DMS79 treated with DMSO at 0.1 percent for 48 hours (cell line): ENCODE data around the gene MEIS2.

Experiments used
- DNase-seq: peaks from one replicate; lab custom pipeline; 2025; lab: John Stamatoyannopoulos, UW

MEIS2 gene

DNA sequence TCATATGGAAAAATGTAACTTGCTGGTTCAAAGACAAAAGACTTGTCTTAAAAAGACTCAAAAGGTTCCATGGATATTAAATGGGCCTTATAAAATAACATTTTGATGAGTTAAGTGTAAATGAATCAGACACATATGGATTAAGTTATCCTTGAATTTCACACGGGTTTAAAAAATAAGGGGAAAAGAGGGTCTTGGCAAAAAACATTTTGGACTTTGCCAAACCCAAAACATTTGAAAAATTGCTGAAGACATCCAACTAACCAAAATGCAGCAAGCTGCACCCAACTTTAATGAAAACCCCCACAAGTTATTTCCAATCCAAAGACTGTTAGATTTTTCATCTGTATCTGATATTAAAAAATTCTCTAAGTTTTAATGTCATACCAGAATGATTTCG lies 200.7 kb downstream of the MEIS2 start:
- no peak for DNase-seq

DNA sequence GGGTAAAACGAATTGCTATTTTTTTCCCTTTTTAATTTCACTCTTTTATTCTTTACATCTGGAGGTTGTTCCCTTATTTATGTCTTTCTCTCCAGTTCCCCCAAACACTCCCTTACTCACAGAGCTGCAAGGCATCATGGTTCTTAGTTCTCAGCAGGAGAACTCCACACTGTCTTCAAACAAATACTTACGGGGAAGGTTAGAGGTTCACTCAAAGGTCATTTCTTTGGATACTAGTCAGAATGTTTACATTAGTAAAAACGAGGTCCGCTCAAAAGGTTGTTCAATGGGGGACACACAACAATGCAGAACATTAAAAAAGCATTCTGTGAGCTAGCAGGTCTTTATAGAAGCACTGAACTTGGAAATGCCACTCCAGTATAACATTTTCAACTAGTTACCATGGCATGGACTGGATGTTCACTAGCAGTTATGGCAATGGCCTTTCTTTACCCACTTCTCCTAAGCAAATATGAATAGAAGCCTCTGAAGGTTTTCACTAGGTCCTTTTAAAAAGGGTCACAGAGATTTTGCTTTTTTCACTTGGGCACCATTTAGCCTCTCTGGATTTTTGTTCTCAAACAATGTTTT lies 201.7 kb downstream of the MEIS2 start:
- DNase-seq: no peak

DNA sequence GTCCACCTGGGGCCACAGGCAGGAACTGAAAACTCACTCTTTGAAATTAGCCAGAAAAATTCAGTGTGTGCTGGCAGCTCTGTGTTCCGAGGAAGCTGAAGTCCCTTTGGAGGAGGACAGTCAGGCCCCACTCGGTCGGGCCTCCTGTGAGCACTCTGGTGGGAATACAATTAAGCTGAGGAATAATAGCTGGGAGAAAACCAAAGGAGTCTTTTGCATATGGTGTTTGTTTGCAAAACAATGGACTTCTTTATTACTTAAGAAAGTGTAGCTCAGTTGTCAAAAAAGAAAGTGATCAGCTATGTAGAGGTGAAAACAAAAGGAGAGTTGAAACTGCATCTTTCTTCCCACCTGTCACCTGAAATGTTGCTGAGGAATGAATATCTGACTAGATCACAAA lies 202.5 kb downstream of the MEIS2 start:
- DNase-seq: no peak

DNA sequence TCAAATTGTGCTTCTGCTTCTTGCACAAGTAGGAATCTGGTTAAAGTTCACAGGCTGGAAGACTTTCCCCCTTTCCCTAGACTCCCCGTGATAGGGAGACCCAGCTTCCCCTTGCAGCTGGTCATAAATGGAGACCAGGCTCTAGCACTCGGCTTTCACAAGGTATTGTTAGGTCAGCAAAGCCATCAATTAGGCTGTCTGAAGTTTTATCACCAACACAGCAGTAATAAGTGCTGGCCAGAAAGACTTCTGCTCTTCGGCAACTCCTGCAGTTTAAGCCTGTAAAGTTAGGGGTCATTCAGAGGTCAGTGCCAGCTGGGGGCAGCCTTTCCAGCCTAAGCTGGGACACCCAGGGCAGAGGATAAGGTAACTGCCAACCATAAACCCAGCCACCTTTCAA lies 203.4 kb downstream of the MEIS2 start:
- DNase-seq: no peak

DNA sequence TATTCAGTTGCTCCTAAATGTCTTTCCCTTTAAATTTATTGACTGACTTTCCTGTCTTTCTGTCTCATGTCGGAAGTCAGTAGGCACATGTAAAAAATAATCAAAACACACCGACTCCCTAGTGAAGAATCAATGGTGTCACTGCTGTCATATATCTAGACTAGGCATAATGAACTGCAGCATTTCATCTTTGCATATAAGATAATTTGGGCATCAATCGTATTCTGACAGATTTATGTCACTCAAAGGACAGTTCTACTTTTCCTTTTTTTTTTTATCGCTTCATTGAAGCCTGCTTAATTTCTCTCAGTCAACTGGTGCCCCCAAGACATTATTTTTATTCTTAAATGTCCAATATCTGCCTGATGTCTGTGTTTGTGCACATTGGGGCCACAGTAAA lies 206.3 kb downstream of the MEIS2 start:
- no peak for DNase-seq

DNA sequence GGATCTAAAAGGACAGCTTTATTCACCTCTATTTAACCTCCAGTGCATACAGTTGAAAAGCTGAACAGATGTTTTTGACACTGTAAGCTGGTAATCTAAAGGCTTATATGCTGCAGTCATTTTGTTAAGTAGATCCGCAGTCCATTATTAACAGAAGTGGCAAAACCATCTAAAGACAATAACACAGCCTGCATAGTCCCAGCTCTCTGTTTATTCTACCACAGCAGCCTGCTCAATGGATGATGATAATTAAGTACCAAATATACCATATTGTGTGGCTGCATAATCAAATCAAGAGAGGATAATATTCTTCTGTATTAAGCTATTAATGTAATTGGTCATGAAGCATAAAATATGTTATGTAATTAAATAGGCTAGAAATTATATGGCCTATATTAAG lies 207.1 kb downstream of the MEIS2 start:
- no peak for DNase-seq

DNA sequence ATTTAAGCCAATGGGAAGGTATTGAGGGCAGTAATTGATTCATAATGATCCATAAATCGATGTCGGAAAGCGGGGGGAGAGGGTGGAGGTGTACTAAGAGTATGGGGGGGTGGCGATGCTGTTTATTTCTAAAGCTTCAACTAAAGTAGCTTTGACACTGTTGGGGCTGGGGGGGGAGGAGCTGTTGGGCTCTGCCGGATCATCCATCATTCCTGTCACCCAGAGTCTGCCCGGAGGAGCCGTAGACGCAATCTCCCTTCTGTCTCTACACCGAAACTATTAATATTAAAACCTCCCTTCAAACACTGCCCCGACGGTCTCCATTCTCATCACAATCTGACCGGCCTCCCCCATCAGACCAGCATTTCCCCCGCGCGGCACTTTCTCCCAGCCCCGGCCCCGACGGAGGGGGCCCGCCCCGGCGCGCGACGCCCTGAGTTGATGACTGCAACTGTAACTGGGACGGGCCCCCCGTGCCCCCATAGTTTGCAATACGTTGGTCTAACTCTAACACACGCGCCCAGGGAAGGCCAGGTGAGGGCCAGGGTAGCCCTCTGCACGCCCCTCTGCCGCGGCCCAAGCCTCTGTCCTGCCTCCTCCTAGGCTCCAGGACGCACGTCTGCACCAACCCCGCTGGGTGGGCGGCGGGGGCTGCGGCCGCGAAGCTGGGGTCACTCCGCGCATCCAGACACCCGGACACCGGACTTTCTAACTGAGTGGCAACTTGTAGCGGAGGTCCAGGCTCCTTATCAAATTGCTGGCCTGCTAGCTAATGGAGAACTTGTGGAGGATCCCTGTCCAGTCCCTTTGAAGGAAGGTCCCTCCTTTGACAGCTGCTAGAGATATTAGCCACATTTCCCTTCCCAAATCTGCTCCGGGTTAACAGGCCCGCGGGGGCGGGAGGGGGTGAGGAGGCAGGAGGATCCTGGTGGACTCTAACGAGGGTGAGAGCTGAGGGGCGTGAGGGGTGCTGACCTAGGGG lies 212.0 kb downstream of the MEIS2 start:
- no peak for DNase-seq

DNA sequence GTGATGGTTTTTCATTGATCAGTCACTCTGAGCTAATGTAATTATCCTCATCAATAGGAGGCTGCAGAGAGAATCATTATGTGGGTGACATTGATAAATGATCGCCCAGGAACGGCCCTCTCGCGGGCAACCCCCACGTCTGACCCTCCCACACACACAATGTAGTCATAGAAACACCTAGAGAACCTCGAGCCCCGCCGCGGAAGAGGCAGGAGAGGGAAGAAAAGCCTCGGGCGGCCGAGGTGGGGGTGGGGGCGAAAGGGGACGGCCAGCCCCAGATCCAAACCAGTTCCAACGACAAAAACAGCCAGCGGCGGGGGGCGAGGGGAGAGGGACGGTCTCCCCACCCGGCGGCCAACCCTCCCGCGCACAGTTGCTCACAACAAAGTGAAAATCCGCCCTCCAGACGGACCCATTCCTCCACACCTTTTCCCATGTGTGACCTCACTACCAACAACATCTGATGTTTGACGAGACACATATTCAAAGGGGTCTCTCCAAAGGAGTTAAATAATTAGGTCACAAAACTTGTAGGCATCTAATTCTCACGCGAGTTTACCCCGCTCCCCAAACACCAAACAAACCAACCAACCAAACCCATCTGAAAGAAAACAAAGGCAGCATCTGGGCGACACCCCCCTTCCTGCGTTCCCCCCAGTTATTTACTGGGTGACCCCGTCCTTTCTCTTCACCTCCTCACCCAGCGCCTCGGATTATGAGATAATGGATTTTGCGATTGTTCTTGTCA lies 213.0 kb downstream of the MEIS2 start:
- DNase-seq: no peak

DNA sequence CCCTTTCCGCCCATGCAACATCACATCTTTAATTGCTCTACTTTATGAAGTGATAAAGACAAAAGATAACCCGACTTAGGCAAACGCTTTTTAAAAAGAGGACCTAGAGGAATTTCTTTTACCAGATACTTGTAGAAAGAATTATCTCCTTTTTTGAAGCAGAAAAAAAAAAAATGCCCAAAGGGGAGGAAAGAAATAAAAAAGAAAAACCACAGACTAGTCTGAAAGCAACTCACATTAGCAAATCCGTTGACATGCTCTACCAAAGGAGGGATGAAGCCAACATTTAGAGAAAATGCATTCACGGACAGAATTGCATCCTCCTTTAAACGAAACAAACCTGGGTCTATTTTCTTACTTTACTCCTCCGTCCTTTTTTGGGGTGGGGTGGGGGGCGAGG lies 213.6 kb downstream of the MEIS2 start:
- DNase-seq: no peak

DNA sequence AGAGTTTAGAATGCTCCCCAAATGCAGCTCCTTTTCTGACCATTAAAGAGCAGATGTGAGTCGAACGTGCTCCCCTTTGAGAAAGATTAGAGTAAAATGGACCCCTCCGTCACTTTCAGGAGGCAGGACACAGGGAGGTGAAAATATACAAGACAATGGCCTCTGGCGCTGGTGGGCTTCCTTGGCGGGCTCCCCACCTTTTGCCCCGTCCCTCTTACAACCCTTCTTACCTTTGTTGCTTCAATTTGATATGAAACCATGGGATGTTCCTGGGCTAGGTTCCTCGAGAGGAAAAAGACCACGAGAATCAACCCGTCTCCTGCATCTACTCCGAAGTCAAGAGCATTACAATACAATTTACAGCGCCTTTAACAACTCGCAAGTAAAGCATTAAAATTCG lies 214.2 kb downstream of the MEIS2 start:
- DNase-seq: no peak

DNA sequence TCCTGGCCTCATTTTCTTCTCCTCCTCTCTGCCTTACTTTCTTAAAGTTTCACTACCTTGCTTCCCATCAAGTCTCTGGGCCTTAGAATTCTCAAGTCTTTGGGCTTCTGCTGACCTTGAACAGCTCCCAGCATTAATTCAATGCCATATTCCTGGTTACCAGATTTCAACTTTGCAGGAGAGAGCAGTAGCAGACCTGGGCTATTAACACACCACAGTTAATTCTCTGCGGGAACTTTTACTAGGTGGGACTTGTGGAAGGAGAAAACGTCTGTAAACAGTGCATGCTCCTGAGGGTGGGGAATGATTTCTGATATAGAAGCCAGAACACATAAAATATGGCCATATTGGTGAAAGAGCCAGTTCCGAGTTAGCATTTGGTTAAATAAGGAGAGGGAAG lies 214.6 kb downstream of the MEIS2 start:
- no peak for DNase-seq

DNA sequence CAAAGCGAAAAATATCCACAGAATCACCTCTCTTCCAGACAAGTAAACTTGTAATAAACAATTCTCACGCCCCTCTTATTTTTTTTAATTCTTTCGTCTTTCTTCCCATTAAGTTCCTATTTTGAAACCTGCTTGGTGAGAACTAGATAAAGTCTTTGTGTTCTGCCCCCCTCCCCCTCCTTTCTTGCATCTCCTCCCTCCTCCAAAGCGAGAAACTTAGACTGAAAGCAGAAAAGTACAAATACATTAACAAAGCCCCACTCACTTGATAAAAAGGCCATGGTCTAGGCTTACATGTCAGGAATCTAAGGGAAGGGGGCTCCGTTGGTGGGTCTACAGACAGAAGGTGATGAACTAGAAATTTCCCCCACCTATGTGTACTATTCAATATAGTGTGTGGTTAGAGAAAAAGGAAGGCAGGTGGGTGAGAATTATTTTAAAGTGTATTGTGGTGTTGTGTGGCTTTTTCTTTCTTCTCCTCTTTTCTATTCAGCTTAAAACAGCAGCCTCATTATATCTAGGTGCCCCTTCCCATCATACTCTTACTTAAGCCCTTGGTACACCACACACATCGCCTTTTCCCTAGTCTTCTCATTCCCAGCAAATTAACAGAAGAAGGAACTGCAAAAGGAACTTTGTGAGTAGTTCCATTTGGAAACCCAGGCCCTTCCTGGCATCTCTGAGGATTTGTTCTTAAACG lies 215.3 kb downstream of the MEIS2 start:
- DNase-seq: no peak

DNA sequence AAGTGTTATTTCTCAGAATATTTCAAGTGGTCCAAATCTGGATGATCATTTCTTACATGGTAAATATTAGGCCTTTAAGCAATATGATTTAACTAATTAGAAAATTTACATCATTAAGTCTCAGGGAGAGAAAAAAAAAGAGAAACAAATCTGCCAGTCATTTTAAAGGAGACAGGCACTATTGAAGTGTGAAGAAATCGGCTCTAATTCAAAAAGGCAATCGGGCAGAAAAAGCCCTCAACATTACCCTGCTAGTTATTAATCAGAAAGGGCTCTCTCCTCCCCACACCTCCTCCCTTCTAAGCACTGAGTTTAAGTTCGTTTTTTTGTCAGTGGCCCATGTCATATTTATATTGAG lies 215.9 kb downstream of the MEIS2 start:
- no peak for DNase-seq

DNA sequence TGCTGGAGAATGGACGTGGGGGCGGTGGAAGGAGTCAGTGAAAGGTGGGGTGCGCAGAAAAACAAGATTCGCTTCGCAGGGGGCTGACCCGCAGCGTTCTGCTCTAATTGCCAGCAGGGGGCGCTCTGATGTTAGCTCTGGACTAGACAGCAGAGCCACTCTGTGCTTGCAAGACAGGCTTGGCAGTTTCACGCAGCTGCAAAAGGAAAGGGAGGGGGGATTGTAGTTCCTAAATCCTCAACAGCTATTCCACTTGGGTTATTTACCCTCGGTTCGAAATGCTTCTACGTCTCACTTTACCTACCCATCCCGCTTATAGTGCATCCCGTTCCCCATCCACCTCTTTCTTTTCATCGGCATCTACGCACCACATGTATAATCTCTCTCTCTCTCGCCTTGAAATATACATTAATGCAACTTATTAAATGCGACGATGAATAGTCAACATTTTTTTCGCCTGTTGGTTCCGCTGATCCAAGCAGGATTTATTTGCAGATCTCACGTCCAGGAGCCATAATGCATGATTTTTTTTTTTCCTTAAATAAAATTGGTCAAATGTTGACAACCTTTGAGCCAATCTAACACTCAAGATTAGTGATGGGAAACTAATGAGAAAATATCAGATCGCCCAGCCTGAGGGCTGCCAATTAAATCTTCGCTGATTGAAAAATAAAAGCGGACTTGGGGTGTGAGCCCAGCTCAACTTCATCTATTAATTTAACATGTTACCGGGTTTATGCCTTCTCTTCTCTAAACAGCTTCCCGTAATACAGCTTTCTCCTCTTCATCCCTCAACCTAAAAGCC lies 216.4 kb downstream of the MEIS2 start:
- peak; percentile 63 for DNase-seq

DNA sequence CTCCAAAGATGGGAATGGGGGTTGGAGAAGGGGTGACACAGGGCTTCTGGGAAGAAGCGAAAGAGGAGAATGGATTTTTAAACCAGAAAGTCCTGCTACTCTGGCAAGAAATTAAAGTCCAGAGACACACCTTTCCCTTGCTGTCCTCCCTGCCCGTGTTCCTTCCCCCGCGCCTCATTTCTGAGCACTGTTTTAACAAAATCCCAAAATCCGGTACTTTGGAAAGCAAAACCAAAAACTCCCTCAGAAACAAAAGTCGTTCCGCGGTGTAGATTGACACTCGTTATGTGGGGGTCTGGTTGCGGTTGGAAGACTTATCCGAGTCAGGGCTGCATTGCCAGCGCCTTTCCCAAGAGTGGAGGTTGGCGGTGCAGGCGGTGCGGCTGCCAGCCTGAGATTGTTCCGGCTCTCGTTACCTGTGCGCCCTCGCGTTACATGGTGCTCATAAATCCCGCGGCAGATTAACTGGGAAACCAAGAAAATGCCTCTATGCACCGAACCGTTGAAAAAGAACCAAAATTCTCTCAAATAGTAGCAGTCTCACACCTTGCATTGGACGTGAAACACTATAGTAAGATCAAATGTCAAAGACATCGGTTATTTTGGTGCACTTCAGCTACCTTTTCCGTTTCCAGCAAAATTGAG lies 217.7 kb downstream of the MEIS2 start:
- peak; percentile 13 for DNase-seq

DNA sequence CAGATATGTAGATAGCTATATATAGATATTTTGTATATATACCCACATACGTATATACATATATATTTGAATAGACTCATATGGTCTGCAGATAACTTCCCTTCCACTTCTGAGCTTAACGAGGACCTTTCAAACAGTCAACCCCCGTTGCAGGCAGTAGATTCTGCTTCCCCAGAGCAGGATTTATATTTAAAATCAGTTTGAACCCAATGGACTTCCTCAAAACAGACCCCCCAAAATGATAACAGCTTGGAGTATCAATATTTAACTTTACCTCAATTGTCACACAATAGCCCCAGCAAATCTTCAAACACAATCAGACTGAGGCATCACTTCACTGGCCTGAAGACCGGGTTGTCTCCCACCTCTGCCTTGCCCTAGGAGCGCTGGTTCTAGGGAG lies 218.3 kb downstream of the MEIS2 start:
- no peak for DNase-seq

DNA sequence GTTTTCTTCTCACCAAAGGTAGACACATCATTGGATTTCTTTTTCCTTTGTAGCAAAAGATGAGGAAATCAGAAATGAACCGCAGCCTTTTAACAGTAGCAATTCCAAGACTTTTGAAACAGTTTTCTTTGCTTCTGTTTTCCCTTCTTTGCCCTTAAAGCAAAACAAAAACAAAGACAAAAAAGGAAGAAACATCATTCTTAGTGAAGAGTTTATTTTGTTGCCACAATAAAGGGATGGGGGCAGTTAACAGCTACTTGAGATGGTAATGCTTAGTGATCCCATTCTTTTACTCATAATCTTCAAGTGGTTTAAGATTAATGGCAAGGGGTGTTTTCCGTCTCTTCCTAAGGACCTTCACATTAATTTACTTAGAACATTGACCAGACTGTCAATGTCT lies 218.8 kb downstream of the MEIS2 start:
- no peak for DNase-seq

DNA sequence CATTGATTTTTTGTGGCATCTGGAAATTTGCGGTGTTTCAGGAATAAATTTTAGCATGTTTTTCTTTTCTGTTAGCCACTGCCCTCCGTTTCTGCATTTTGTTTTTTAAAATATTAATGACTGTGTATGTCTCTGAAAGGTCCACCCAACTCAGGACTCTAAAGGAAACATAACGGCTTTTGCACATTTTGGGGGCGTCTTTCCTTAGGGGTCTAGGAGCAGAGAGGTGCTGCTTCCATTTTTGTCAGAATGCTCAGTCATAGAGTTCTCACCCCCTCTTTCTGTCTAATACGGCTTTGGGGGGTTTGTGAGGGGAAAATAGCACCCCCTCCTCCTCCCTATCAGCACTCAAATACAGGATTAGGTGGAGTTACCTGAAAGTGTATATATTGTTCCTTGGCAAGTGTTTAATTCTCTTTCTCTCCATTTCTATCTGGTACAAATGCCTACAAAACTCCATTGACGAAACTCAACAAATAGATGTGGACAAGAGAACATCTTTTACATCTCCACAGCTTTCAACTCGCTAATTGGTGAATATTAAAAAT lies 219.4 kb downstream of the MEIS2 start:
- no peak for DNase-seq

DNA sequence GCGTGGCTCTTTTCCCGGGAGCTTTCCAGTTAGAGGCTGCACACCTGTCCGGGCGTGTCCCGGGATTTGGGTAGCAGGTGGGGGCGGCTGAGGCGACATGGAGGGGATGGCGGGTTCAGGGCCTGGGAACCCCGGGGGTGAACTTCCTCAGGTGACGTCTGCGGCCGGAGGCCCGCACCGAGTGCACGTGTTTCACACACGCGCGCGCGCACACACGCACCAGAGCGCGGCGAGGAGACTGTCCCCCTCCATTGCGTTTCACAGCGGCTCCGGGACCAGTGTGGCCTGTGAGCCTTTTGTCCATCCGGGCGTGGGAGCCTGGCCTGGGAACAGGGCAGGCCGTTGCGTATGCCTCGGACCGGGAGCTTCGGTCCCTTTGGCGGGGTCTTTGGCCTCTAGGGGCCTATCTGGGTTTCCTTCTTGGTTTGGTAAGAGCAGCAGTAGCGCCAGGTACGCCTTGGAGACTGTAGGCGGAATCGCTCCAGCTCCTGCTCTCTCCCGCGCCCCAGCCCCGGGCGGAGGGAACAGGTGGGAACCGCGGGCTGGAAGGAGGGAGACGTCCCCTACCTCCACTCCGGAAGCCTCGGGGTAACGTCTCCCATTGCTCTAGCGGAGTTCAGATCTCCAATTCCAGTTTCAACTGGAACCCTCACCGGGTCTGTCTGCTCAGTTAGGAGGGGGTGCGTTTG lies 220.0 kb downstream of the MEIS2 start:
- no peak for DNase-seq

DNA sequence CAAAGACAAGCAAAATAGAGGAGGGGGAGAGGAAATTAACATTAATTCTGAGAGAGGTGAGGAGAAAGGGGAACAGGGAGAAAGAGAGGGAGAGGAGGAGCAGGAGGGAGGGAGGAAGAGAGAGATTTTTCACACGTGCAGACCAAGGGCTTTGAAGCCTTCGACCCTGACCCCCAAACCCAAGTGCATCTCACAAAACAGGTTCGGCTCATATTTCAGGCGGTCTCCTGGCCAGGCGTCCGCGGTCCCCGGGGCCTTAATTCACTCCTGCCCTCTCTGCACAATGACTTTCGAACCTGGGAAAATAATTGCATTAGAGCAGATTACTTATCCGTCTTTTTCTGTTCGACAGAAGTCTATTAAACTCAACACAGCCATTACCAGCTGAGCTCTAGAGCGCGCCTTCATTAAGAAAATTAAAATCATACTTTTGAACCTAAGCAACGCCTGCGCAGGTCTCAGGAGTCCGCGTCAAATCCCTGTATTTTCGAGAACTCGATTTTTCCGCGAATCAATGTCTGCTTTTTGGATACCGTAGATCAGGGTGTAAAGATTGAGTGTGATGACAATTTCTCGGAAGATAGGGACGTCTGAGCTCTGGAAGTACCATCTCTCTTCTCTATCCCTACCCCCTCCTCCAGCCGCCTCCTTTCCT lies 220.7 kb downstream of the MEIS2 start:
- no peak for DNase-seq
